Mesodermal cell (in vitro differentiated cells): ENCODE data around the gene ARID3A. TPM values are rescaled to one million over a fixed set of nuclear protein-coding genes. Genes with fewer than 3 reads are reported as not detected.
A peak's percentile ranks its signal among the peaks of the same experiment; 100 is the strongest.
"Not testable (repeated sequence)": the region's sequence is repeated elsewhere in the genome, so short reads cannot be mapped to it uniquely, and the experiment has no call there.

Experiments
- H3K27ac ChIP-seq: 2 replicates; pipeline ENCODE4 v1.7.0; 2013; ENCODE audit warnings: mild to moderate bottlenecking, low read depth, low read length, moderate library complexity; ENCODE audit not compliant: severe bottlenecking
- H3K36me3 ChIP-seq: 2 replicates; pipeline ENCODE4 v1.7.1; 2013; ENCODE audit warnings: mild to moderate bottlenecking, low read length, moderate library complexity; ENCODE audit not compliant: control insufficient read depth, insufficient read depth
- H3K4me1 ChIP-seq: one replicate; pipeline ENCODE4 v1.7.1; 2013; ENCODE audit warnings: mild to moderate bottlenecking, low read length; ENCODE audit not compliant: insufficient read depth, control insufficient read depth, poor library complexity, severe bottlenecking
- H3K4me3 ChIP-seq: 2 replicates; pipeline ENCODE4 v1.7.0; 2013; ENCODE audit warnings: low read length, control low read depth, mild to moderate bottlenecking; ENCODE audit not compliant: insufficient read depth, poor library complexity, severe bottlenecking; ENCODE audit errors: extremely low read depth
- H3K9me3 ChIP-seq: 2 replicates; pipeline ENCODE4 v1.7.1; 2013; ENCODE audit warnings: mild to moderate bottlenecking, low read length, moderate library complexity; ENCODE audit not compliant: control insufficient read depth
- WGBS, 2 experiments: methylation state at CpG; one replicate each; pipeline ENCODE4 v1.1.5; 2013; ENCODE audit warnings: missing lambda C conversion rate in 2 of 2; ENCODE audit not compliant: insufficient coverage in 2 of 2; 5-methylcytosine and 5-hydroxymethylcytosine counted together
- polyA plus RNA-seq, 2 experiments: library from polyadenylated mRNA; stranded (reverse); fragments of 50-300 nt; gene quantifications; one replicate each; pipeline ENCODE4 v1.2.3, GENCODE V29; 2013

The ARID3A gene
- polyA plus RNA-seq (2013, experiment 1 of 2): 119 TPM
- 101 TPM for polyA plus RNA-seq (2013, experiment 2 of 2)

GRCh38 chr19:925526-926322, at the start of gene ARID3A:
TSS of gene ARID3A (plus strand) at chr19:926035. CDS start at chr19:929529, 3,494 bp downstream.
- Histone ChIP-seq H3K27ac (peak within 1 kb of the TSS; percentile 95), H3K4me3 (peak within 1 kb of the TSS; percentile 99), H3K4me1 (peaks cover 4% of the 10 kb centered on the region), H3K36me3 (peaks cover 32% of the 10 kb centered on the region), H3K9me3 (no peaks in the 10 kb centered on the region)
- WGBS, 2 experiments: 0% methylated on average over 46 to 71 of the region's 97 CpGs

DNA sequence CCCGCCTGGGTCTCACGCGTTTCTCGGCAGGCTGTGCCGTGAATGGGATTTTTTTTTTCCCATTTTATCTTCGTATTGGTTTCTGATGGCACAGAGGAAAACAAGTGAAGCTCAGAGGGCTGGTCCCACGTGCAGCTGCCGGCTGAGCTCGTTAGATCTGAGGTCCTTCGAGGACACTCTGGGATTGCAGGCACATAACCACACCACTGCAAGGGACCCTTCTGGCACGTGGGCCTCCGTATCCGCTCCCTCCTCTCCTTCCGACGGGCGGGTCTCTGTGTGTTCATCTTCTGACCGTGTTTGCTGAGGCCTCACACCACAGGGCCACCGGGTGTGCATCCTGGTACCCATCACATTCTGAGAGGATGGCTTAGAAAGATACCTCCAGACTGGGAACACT, 49.7 kb upstream of the ARID3A start:
- H3K9me3 ChIP-seq: no peaks in the 10 kb centered on the region
- no peak overlapping the region for H3K4me3 ChIP-seq
- WGBS, 2 experiments: 93 to 97% methylated on average over 17 to 18 of the region's 18 CpGs
- no peak overlapping the region for H3K27ac ChIP-seq
- no peaks in the 10 kb centered on the region for H3K4me1 ChIP-seq
- H3K36me3 ChIP-seq: peaks cover 48% of the 10 kb centered on the region

DNA sequence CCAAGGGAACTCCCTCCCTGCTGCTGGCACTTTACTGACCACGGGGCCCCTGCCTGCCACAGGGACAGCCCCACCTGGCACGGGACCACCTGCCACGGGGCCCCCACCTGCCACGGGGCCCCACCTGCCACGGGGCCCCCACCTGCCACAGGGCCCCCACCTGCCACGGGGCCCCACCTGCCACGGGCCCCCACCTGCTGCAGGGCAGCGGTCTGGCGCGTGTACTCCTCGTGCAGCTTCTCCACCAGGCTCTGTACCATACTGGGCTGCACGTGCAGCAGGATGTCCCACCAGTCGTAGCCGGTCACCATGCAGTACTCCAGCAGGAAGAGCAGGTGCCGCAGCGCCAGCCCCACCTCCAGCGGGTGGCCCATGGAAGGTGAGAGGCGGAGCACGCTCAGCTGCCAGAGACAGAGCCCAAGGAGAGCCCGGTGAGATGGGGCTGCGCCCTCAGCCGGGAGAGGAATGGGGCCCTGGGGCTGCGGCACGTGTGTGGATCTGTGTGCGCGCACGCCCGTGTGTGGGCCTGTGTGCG, 49.0 kb upstream of the ARID3A start:
- Histone ChIP-seq H3K4me3 (no peak overlapping the region), H3K36me3 (peaks cover 56% of the 10 kb centered on the region), H3K9me3 (no peaks in the 10 kb centered on the region), H3K27ac (no peak overlapping the region), H3K4me1 (no peaks in the 10 kb centered on the region)
- 93% methylated on average over 21 to 27 of the region's 29 CpGs for WGBS, 2 experiments

- peaks cover 64% of the 10 kb centered on the region for H3K36me3 ChIP-seq
- not testable (repeated sequence) for H3K4me1 ChIP-seq, H3K4me3 ChIP-seq, H3K9me3 ChIP-seq, H3K27ac ChIP-seq
- WGBS, 2 experiments: 77 to 90% methylated on average over 6 to 8 of the region's 23 CpGs
Measured at GRCh38 chr19:877992-878660, 47.7 kb upstream of the ARID3A start.

DNA sequence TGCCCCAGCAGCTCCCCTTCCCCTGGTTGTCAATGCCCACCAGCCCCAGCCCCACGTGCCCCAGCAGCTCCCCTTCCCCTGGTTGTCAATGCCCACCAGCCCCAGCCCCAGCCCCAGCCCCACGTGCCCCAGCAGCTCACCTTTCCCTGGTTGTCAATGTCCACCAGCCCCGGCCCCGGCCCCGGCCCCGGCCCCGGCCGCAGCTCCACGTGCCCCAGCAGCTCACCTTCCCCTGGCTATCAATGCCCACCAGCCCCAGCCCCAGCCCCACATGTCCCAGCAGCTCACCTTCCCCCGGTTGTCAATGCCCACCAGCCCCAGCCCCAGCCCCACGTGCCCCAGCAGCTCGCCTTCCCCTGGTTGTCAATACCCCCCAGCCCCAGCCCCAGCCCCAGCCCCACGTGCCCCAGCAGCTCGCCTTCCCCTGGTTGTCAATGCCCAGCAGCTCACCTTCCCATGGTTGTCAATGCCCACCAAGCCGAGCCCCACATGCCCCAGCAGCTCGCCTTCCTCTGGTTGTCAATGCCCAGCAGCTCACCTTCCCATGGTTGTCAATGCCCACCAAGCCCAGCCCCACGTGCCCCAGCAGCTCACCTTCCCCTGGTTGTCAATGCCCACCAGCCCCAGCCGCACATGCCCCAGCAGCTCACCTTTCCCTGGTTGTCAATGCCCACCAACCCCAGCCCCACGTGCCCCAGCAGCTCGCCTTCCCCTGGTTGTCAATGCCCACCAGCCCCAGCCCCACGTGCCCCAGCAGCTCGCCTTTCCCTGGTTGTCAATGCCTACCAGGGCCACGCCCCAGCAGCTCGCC, 46.9 kb upstream of the ARID3A start:
- H3K36me3 ChIP-seq: peaks cover 65% of the 10 kb centered on the region
- H3K4me3 ChIP-seq, H3K27ac ChIP-seq, H3K9me3 ChIP-seq, H3K4me1 ChIP-seq: not testable (repeated sequence)
- 89 to 91% methylated on average over 17 to 20 of the region's 24 CpGs for WGBS, 2 experiments

GRCh38 chr19:879711-880438, 46.0 kb upstream of the ARID3A start:
- no peaks in the 10 kb centered on the region for H3K4me1 ChIP-seq
- H3K9me3 ChIP-seq: no peaks in the 10 kb centered on the region
- no peak overlapping the region for H3K27ac ChIP-seq
- H3K36me3 ChIP-seq: peaks cover 71% of the 10 kb centered on the region
- WGBS, 2 experiments: 92 to 95% methylated on average over 34 to 36 of the region's 37 CpGs
- no peak overlapping the region for H3K4me3 ChIP-seq

- H3K36me3 ChIP-seq: peaks cover 75% of the 10 kb centered on the region
- H3K4me3 ChIP-seq: no peak overlapping the region
- 97 to 99% methylated on average over 34 of the region's 34 CpGs for WGBS, 2 experiments
- H3K4me1 ChIP-seq: no peaks in the 10 kb centered on the region
- H3K27ac ChIP-seq: no peak overlapping the region
- H3K9me3 ChIP-seq: no peaks in the 10 kb centered on the region
Measured at GRCh38 chr19:881385-882071, 44.3 kb upstream of the ARID3A start.

- peaks cover 75% of the 10 kb centered on the region for H3K36me3 ChIP-seq
- no peaks in the 10 kb centered on the region for H3K9me3 ChIP-seq
Measured at GRCh38 chr19:882871-883497, 42.9 kb upstream of the ARID3A start.

GRCh38 chr19:883661-884211, 42.1 kb upstream of the ARID3A start:
- 93 to 95% methylated on average over 21 to 22 of the region's 22 CpGs for WGBS, 2 experiments
- Histone ChIP-seq H3K36me3 (peaks cover 80% of the 10 kb centered on the region), H3K9me3 (no peaks in the 10 kb centered on the region), H3K4me3 (no peak overlapping the region), H3K27ac (no peak overlapping the region), H3K4me1 (no peaks in the 10 kb centered on the region)

More at GRCh38 chr19:882871-883497, 42.9 kb upstream of the ARID3A start:
- Histone ChIP-seq H3K4me3 (no peak overlapping the region), H3K4me1 (no peaks in the 10 kb centered on the region), H3K27ac (no peak overlapping the region)
- 93 to 96% methylated on average over 6 to 8 of the region's 30 CpGs for WGBS, 2 experiments
